Measurements from ENCODE around the gene OTUD1. TPM values are rescaled to one million over a fixed set of nuclear protein-coding genes. Genes with fewer than 3 reads are reported as not detected.

The OTUD1 gene
- total and polyA plus RNA-seq, 3 donors from 2014 or later, result 15.9 to 19.0 (median 17.8) TPM

- Histone ChIP-seq H3K4me1 (no peaks in the 10 kb centered on the region), H3K4me3 (no peak overlapping the region), H3K27me3 (no peaks in the 10 kb centered on the region), H3K36me3 (ENCODE audit: low read depth, missing control alignments) (no peaks in the 10 kb centered on the region), H3K9me3 (no peaks in the 10 kb centered on the region), H3K27ac (no peak overlapping the region)
- intact Hi-C loops (cut with DNase I; ENCODE audit: low total_unique reads), result no loop called here
- DNase-seq, result no peak
- TF ChIP-seq CTCF (IDR thresholded peaks at IDR 0.05), result no peak
- no peak for TF ChIP-seq POLR2A (IDR thresholded peaks at IDR 0.05)
- WGBS, 2 donors, result 88 to 93% methylated on average over 3 of the region's 3 CpGs
Observed at GRCh38 chr10:23432639-23433038, 6.2 kb upstream of the OTUD1 start.

GRCh38 chr10:23433701-23434100 is 5.2 kb upstream of the OTUD1 start:
- DNase-seq, result no peak
- Histone ChIP-seq H3K27me3 (no peaks in the 10 kb centered on the region), H3K27ac (no peak overlapping the region), H3K4me1 (no peaks in the 10 kb centered on the region), H3K36me3 (ENCODE audit: low read depth, missing control alignments) (no peaks in the 10 kb centered on the region), H3K4me3 (no peak overlapping the region), H3K9me3 (no peaks in the 10 kb centered on the region)
- WGBS, 2 donors, result 80 to 87% methylated on average over 2 of the region's 2 CpGs
- TF ChIP-seq POLR2A (IDR thresholded peaks at IDR 0.05) (no peak), CTCF (IDR thresholded peaks at IDR 0.05) (no peak)
- intact Hi-C loops (cut with DNase I; ENCODE audit: low total_unique reads), result no loop called here

- no peak overlapping the region for H3K27ac ChIP-seq
- no peak overlapping the region for H3K4me3 ChIP-seq
- no peaks in the 10 kb centered on the region for H3K27me3 ChIP-seq
- H3K36me3 ChIP-seq (ENCODE audit: low read depth, missing control alignments), result no peaks in the 10 kb centered on the region
- no peaks in the 10 kb centered on the region for H3K4me1 ChIP-seq
- 95 to 100% methylated on average over 1 of the region's 1 CpG for WGBS, 2 donors
- no peak for DNase-seq
- no peaks in the 10 kb centered on the region for H3K9me3 ChIP-seq
- intact Hi-C loops (cut with DNase I; ENCODE audit: low total_unique reads), result no loop called here
- TF ChIP-seq POLR2A (IDR thresholded peaks at IDR 0.05) (no peak), CTCF (IDR thresholded peaks at IDR 0.05) (no peak)
Observed at GRCh38 chr10:23435378-23435777, 3.5 kb upstream of the OTUD1 start.

GRCh38 chr10:23436983-23437382 is 1.9 kb upstream of the OTUD1 start:
- 51 to 57% methylated on average over 4 of the region's 4 CpGs for WGBS, 2 donors
- DNase-seq, result no peak
- TF ChIP-seq POLR2A (IDR thresholded peaks at IDR 0.05) (no peak), CTCF (IDR thresholded peaks at IDR 0.05) (no peak)
- Histone ChIP-seq H3K27me3 (no peaks in the 10 kb centered on the region), H3K4me3 (no peak overlapping the region), H3K4me1 (no peaks in the 10 kb centered on the region), H3K9me3 (no peaks in the 10 kb centered on the region), H3K27ac (no peak overlapping the region), H3K36me3 (ENCODE audit: low read depth, missing control alignments) (no peaks in the 10 kb centered on the region)
- intact Hi-C loops (cut with DNase I; ENCODE audit: low total_unique reads), result no loop called here

- Histone ChIP-seq H3K27ac (peak overlapping the region; percentile 71 to 98), H3K36me3 (ENCODE audit: low read depth, missing control alignments) (no peaks in the 10 kb centered on the region), H3K4me3 (peak overlapping the region; percentile 66 to 93), H3K9me3 (no peaks in the 10 kb centered on the region), H3K4me1 (peaks cover 9% of the 10 kb centered on the region), H3K27me3 (no peaks in the 10 kb centered on the region)
- WGBS, 2 donors, result 55 to 69% methylated on average over 20 of the region's 20 CpGs
- DNase-seq, result no peak
- intact Hi-C loops (cut with DNase I; ENCODE audit: low total_unique reads), result no loop called here
- TF ChIP-seq CTCF (IDR thresholded peaks at IDR 0.05) (no peak), POLR2A (IDR thresholded peaks at IDR 0.05) (no peak)
Observed at GRCh38 chr10:23437963-23438546, 820 bp upstream of the OTUD1 start.

Data from testis (tissue), 3 donors.